Measurements from ENCODE around the gene TEX35.
A peak's percentile ranks its signal among the peaks of the same experiment; 100 is the strongest.

TEX35 gene

GRCh38 chr1:178486100-178487069 lies 26.5 kb upstream of the TEX35 start:
- H3K36me3 ChIP-seq (replicated peaks in 1 of 2; ENCODE audit: control insufficient read depth in 2 of 2, insufficient read depth in 2 of 2, low read length in 2 of 2), result no peaks in the 10 kb centered on the region
- no peak overlapping the region for H2AFZ ChIP-seq (ENCODE audit: low read length)
- WGBS, 2 donors (ENCODE audit: extremely low coverage in 2 of 2, insufficient read length in 2 of 2, insufficient replicate concordance in 1 of 2), result no CpG with 5 or more reads among the region's 54 CpGs
- H2BK12ac ChIP-seq (ENCODE audit: low read length), result no peak overlapping the region
- H3K9ac ChIP-seq (ENCODE audit: low read depth, low read length, poor library complexity), result peak overlapping the region; percentile 9
- peak overlapping the region; percentile 64 for H3K14ac ChIP-seq (ENCODE audit: low read length)
- no peak overlapping the region for H2BK5ac ChIP-seq (ENCODE audit: low read length)
- H2BK15ac ChIP-seq (ENCODE audit: low read length), result no peak overlapping the region
- H3K79me1 ChIP-seq (ENCODE audit: low read depth, low read length), result no peaks in the 10 kb centered on the region
- peak overlapping the region; percentile 8 for H3K23ac ChIP-seq (ENCODE audit: low read depth, low read length, poor library complexity)
- H3K27ac ChIP-seq (replicated peaks; ENCODE audit: low read length), result no peak overlapping the region
- no peak overlapping the region for H4K8ac ChIP-seq (ENCODE audit: low read depth, low read length)
- no peak overlapping the region for H3K4ac ChIP-seq (ENCODE audit: low read length)
- no peak overlapping the region for H3K18ac ChIP-seq (ENCODE audit: low read length)
- H4K91ac ChIP-seq (ENCODE audit: low read depth, low read length, poor library complexity), result no peak overlapping the region
- no peaks in the 10 kb centered on the region for H3K9me3 ChIP-seq (replicated peaks in 1 of 2; ENCODE audit: control insufficient read depth in 2 of 2, insufficient read depth in 1 of 2, low read depth in 1 of 2, low read length in 2 of 2)
- no peak overlapping the region for H3K4me2 ChIP-seq (ENCODE audit: insufficient read depth, low read length, poor library complexity, severe bottlenecking)
- no peak for DNase-seq (ENCODE audit: low spot score)
- H3K27me3 ChIP-seq (ENCODE audit: control insufficient read depth in 3 of 3, insufficient read depth in 3 of 3, low read depth in 1 of 3, low read length in 3 of 3), result no peaks in the 10 kb centered on the region
- no peak overlapping the region for H2AK5ac ChIP-seq (ENCODE audit: low read depth, low read length)
- no peak overlapping the region for H2BK120ac ChIP-seq (ENCODE audit: low read depth, low read length)
- H3K4me3 ChIP-seq (ENCODE audit: low read length in 2 of 2), result no peak overlapping the region
- peaks cover 0 to 1% of the 10 kb centered on the region in 2 donors for H3K4me1 ChIP-seq (ENCODE audit: control insufficient read depth in 2 of 2, insufficient read depth in 1 of 2, low read depth in 1 of 2, low read length in 2 of 2)

- Histone ChIP-seq H3K4ac (ENCODE audit: low read length) (no peak overlapping the region), H3K4me1 (ENCODE audit: control insufficient read depth in 2 of 2, insufficient read depth in 1 of 2, low read depth in 1 of 2, low read length in 2 of 2) (peaks cover 0 to 1% of the 10 kb centered on the region in 2 donors), H3K9me3 (replicated peaks in 1 of 2; ENCODE audit: control insufficient read depth in 2 of 2, insufficient read depth in 1 of 2, low read depth in 1 of 2, low read length in 2 of 2) (no peaks in the 10 kb centered on the region), H3K4me3 (ENCODE audit: low read length in 2 of 2) (no peak overlapping the region), H3K4me2 (ENCODE audit: insufficient read depth, low read length, poor library complexity, severe bottlenecking) (no peak overlapping the region), H2AK5ac (ENCODE audit: low read depth, low read length) (no peak overlapping the region), H4K91ac (ENCODE audit: low read depth, low read length, poor library complexity) (no peak overlapping the region), H3K27me3 (ENCODE audit: control insufficient read depth in 3 of 3, insufficient read depth in 3 of 3, low read depth in 1 of 3, low read length in 3 of 3) (no peaks in the 10 kb centered on the region), H2BK5ac (ENCODE audit: low read length) (no peak overlapping the region), H3K36me3 (replicated peaks in 1 of 2; ENCODE audit: control insufficient read depth in 2 of 2, insufficient read depth in 2 of 2, low read length in 2 of 2) (no peaks in the 10 kb centered on the region), H3K27ac (replicated peaks; ENCODE audit: low read length) (no peak overlapping the region), H3K23ac (ENCODE audit: low read depth, low read length, poor library complexity) (no peak overlapping the region), H3K79me1 (ENCODE audit: low read depth, low read length) (no peaks in the 10 kb centered on the region), H3K18ac (ENCODE audit: low read length) (peak overlapping the region; percentile 14), H2AFZ (ENCODE audit: low read length) (no peak overlapping the region), H2BK120ac (ENCODE audit: low read depth, low read length) (no peak overlapping the region), H2BK12ac (ENCODE audit: low read length) (peak overlapping the region; percentile 14), H4K8ac (ENCODE audit: low read depth, low read length) (no peak overlapping the region), H3K9ac (ENCODE audit: low read depth, low read length, poor library complexity) (no peak overlapping the region), H2BK15ac (ENCODE audit: low read length) (peak overlapping the region; percentile 76), H3K14ac (ENCODE audit: low read length) (no peak overlapping the region)
- WGBS, 2 donors (ENCODE audit: extremely low coverage in 2 of 2, insufficient read length in 2 of 2, insufficient replicate concordance in 1 of 2), result no CpG with 5 or more reads among the region's 20 CpGs
- DNase-seq (ENCODE audit: low spot score), result no peak
Measured at GRCh38 chr1:178487070-178487615, 25.8 kb upstream of the TEX35 start.

GRCh38 chr1:178488393-178488792 lies 24.5 kb upstream of the TEX35 start:
- Histone ChIP-seq H2BK5ac (ENCODE audit: low read length) (no peak overlapping the region), H3K36me3 (replicated peaks in 1 of 2; ENCODE audit: control insufficient read depth in 2 of 2, insufficient read depth in 2 of 2, low read length in 2 of 2) (no peaks in the 10 kb centered on the region), H3K4me2 (ENCODE audit: insufficient read depth, low read length, poor library complexity, severe bottlenecking) (no peak overlapping the region), H3K9ac (ENCODE audit: low read depth, low read length, poor library complexity) (no peak overlapping the region), H3K4me1 (ENCODE audit: control insufficient read depth in 2 of 2, insufficient read depth in 1 of 2, low read depth in 1 of 2, low read length in 2 of 2) (peaks cover 0 to 1% of the 10 kb centered on the region in 2 donors), H3K4me3 (ENCODE audit: low read length in 2 of 2) (no peak overlapping the region), H4K8ac (ENCODE audit: low read depth, low read length) (no peak overlapping the region), H3K4ac (ENCODE audit: low read length) (no peak overlapping the region), H3K79me1 (ENCODE audit: low read depth, low read length) (no peaks in the 10 kb centered on the region), H4K91ac (ENCODE audit: low read depth, low read length, poor library complexity) (no peak overlapping the region), H3K9me3 (replicated peaks in 1 of 2; ENCODE audit: control insufficient read depth in 2 of 2, insufficient read depth in 1 of 2, low read depth in 1 of 2, low read length in 2 of 2) (no peaks in the 10 kb centered on the region), H3K27me3 (ENCODE audit: control insufficient read depth in 3 of 3, insufficient read depth in 3 of 3, low read depth in 1 of 3, low read length in 3 of 3) (no peaks in the 10 kb centered on the region), H2BK12ac (ENCODE audit: low read length) (no peak overlapping the region), H3K18ac (ENCODE audit: low read length) (no peak overlapping the region), H2BK15ac (ENCODE audit: low read length) (no peak overlapping the region), H2AFZ (ENCODE audit: low read length) (no peak overlapping the region), H2AK5ac (ENCODE audit: low read depth, low read length) (no peak overlapping the region), H3K23ac (ENCODE audit: low read depth, low read length, poor library complexity) (no peak overlapping the region), H3K14ac (ENCODE audit: low read length) (no peak overlapping the region), H2BK120ac (ENCODE audit: low read depth, low read length) (peak overlapping the region; percentile 22), H3K27ac (replicated peaks; ENCODE audit: low read length) (no peak overlapping the region)
- no CpG with 5 or more reads among the region's 4 CpGs for WGBS, 2 donors (ENCODE audit: extremely low coverage in 2 of 2, insufficient read length in 2 of 2, insufficient replicate concordance in 1 of 2)
- no peak for DNase-seq (ENCODE audit: low spot score)

- DNase-seq (ENCODE audit: low spot score), result no peak
Measured at GRCh38 chr1:178489399-178489798, 23.5 kb upstream of the TEX35 start.

More at GRCh38 chr1:178489399-178489798, 23.5 kb upstream of the TEX35 start:
- no peaks in the 10 kb centered on the region for H3K27me3 ChIP-seq (ENCODE audit: control insufficient read depth in 3 of 3, insufficient read depth in 3 of 3, low read depth in 1 of 3, low read length in 3 of 3)
- H3K4me3 ChIP-seq (ENCODE audit: low read length in 2 of 2), result no peak overlapping the region
- no peak overlapping the region for H2BK5ac ChIP-seq (ENCODE audit: low read length)
- no peak overlapping the region for H4K8ac ChIP-seq (ENCODE audit: low read depth, low read length)
- no peaks in the 10 kb centered on the region for H3K79me1 ChIP-seq (ENCODE audit: low read depth, low read length)
- H3K9me3 ChIP-seq (replicated peaks in 1 of 2; ENCODE audit: control insufficient read depth in 2 of 2, insufficient read depth in 1 of 2, low read depth in 1 of 2, low read length in 2 of 2), result no peaks in the 10 kb centered on the region
- no peak overlapping the region for H2BK120ac ChIP-seq (ENCODE audit: low read depth, low read length)
- no peak overlapping the region for H3K4ac ChIP-seq (ENCODE audit: low read length)
- H2BK15ac ChIP-seq (ENCODE audit: low read length), result no peak overlapping the region
- no peak overlapping the region for H2AK5ac ChIP-seq (ENCODE audit: low read depth, low read length)
- H4K91ac ChIP-seq (ENCODE audit: low read depth, low read length, poor library complexity), result no peak overlapping the region
- peaks cover 0 to 1% of the 10 kb centered on the region in 2 donors for H3K4me1 ChIP-seq (ENCODE audit: control insufficient read depth in 2 of 2, insufficient read depth in 1 of 2, low read depth in 1 of 2, low read length in 2 of 2)
- H3K27ac ChIP-seq (replicated peaks; ENCODE audit: low read length), result no peak overlapping the region
- no peak overlapping the region for H2BK12ac ChIP-seq (ENCODE audit: low read length)
- no peak overlapping the region for H3K4me2 ChIP-seq (ENCODE audit: insufficient read depth, low read length, poor library complexity, severe bottlenecking)
- no peak overlapping the region for H2AFZ ChIP-seq (ENCODE audit: low read length)
- no peak overlapping the region for H3K23ac ChIP-seq (ENCODE audit: low read depth, low read length, poor library complexity)
- no peak overlapping the region for H3K18ac ChIP-seq (ENCODE audit: low read length)
- H3K14ac ChIP-seq (ENCODE audit: low read length), result no peak overlapping the region
- H3K36me3 ChIP-seq (replicated peaks in 1 of 2; ENCODE audit: control insufficient read depth in 2 of 2, insufficient read depth in 2 of 2, low read length in 2 of 2), result no peaks in the 10 kb centered on the region
- WGBS, 2 donors (ENCODE audit: extremely low coverage in 2 of 2, insufficient read length in 2 of 2, insufficient replicate concordance in 1 of 2), result no CpG with 5 or more reads among the region's 4 CpGs
- no peak overlapping the region for H3K9ac ChIP-seq (ENCODE audit: low read depth, low read length, poor library complexity)

Data from neuronal stem cell (in vitro differentiated cells).